RWPE2 (cell line): ENCODE data around the gene DNAJB13.

Source experiments
- ATAC-seq: fragments of 200-7000 bp; cut with Tn5 transposase; 3 replicates; pipeline ENCODE4 v1.9.1; 2021; ENCODE audit warnings: low read depth
- DNase-seq: peaks from one replicate; pipeline ENCODE4 v3.0.0-alpha.2; 2020; ENCODE audit warnings: low spot score
- H3K27ac ChIP-seq: fragments of 450-650 bp; 2 replicates; pipeline ENCODE4 v1.5.1; 2017; ENCODE audit warnings: mild to moderate bottlenecking; ENCODE audit not compliant: poor library complexity, severe bottlenecking
- H3K27me3 ChIP-seq: fragments of 250-450 bp; sonication (Bioruptor Pico); 2 replicates; pipeline ENCODE4 v1.5.1; 2021; ENCODE audit warnings: mild to moderate bottlenecking, moderate library complexity; ENCODE audit not compliant: insufficient read depth, poor library complexity, severe bottlenecking
- H3K36me3 ChIP-seq: fragments of 250-450 bp; sonication (Bioruptor Pico); 2 replicates; pipeline ENCODE4 v1.5.1; 2020; ENCODE audit warnings: low read depth, mild to moderate bottlenecking, moderate library complexity
- H3K4me1 ChIP-seq: fragments of 250-450 bp; sonication (Bioruptor Pico); 2 replicates; pipeline ENCODE4 v1.5.1; 2021; ENCODE audit warnings: mild to moderate bottlenecking, moderate library complexity; ENCODE audit not compliant: insufficient read depth, poor library complexity, severe bottlenecking
- H3K4me3 ChIP-seq: fragments of 250-450 bp; sonication (Bioruptor Pico); 2 replicates; pipeline ENCODE4 v1.5.1; 2021; ENCODE audit warnings: mild to moderate bottlenecking, moderate library complexity; ENCODE audit not compliant: severe bottlenecking
- H3K9me3 ChIP-seq: fragments of 250-450 bp; sonication (Bioruptor Pico); 2 replicates; pipeline ENCODE4 v1.5.1; 2021; ENCODE audit warnings: mild to moderate bottlenecking, moderate library complexity; ENCODE audit not compliant: severe bottlenecking
- CTCF ChIP-seq: fragments of 450-650 bp; IDR thresholded peaks from one replicate; pipeline ENCODE4 v1.5.1; 2017; ENCODE audit warnings: mild to moderate bottlenecking, moderate library complexity; ENCODE audit not compliant: poor library complexity, severe bottlenecking

Gene DNAJB13

GRCh38 chr11:73998846-73999575 is 48.2 kb downstream of the DNAJB13 start:
- no peaks in the 10 kb centered on the region for H3K27me3 ChIP-seq
- DNase-seq (no peak), ATAC-seq (no peak)
- no peak overlapping the region for H3K27ac ChIP-seq
- TF ChIP-seq CTCF = no peak
- H3K36me3 ChIP-seq = no peaks in the 10 kb centered on the region
- no peak overlapping the region for H3K4me3 ChIP-seq
- no peaks in the 10 kb centered on the region for H3K9me3 ChIP-seq
- H3K4me1 ChIP-seq = no peaks in the 10 kb centered on the region

- Histone ChIP-seq H3K27ac (no peak overlapping the region), H3K27me3 (no peaks in the 10 kb centered on the region), H3K36me3 (no peaks in the 10 kb centered on the region), H3K4me1 (no peaks in the 10 kb centered on the region), H3K4me3 (no peak overlapping the region), H3K9me3 (no peaks in the 10 kb centered on the region)
- DNase-seq (no peak), ATAC-seq (no peak)
- no peak for TF ChIP-seq CTCF
Measured at GRCh38 chr11:73999581-74000306, 48.9 kb downstream of the DNAJB13 start.

GRCh38 chr11:74000307-74001133 is 49.7 kb downstream of the DNAJB13 start:
- no peak for DNase-seq

GRCh38 chr11:74001822-74002286 is 51.0 kb downstream of the DNAJB13 start:
- no peaks in the 10 kb centered on the region for H3K4me1 ChIP-seq
- no peaks in the 10 kb centered on the region for H3K9me3 ChIP-seq
- H3K4me3 ChIP-seq = no peak overlapping the region
- H3K27me3 ChIP-seq = no peaks in the 10 kb centered on the region
- no peak overlapping the region for H3K27ac ChIP-seq
- TF ChIP-seq CTCF = no peak
- no peak for DNase-seq
- H3K36me3 ChIP-seq = no peaks in the 10 kb centered on the region
- ATAC-seq = no peak

More at GRCh38 chr11:74000307-74001133, 49.7 kb downstream of the DNAJB13 start:
- Histone ChIP-seq H3K4me1 (no peaks in the 10 kb centered on the region), H3K9me3 (no peaks in the 10 kb centered on the region), H3K4me3 (no peak overlapping the region), H3K27ac (no peak overlapping the region), H3K36me3 (no peaks in the 10 kb centered on the region), H3K27me3 (no peaks in the 10 kb centered on the region)
- no peak for TF ChIP-seq CTCF
- ATAC-seq = no peak
